ENCODE results near the gene NBAS.

- TF ChIP-seq CTCF (conservative IDR thresholded peaks at IDR 0.05 in 1 of 2, IDR thresholded peaks at IDR 0.05 in 1 of 2; ENCODE audit: low read depth in 1 of 2, low read length in 2 of 2), result no peak
- TF ChIP-seq EZH2 (IDR thresholded peaks at IDR 0.05; ENCODE audit: low read length, missing control alignments), result no peak
Observed at GRCh38 chr2:15596968-15597367, 35.8 kb upstream of the NBAS start.
